Endothelial cell of umbilical vein (primary cell): ENCODE results near the gene RHOBTB1. TPM values are rescaled to one million over a fixed set of nuclear protein-coding genes. Genes with fewer than 3 reads are reported as not detected.

ENCODE experiments used
- BruUV-seq: library from RNA; stranded (reverse); fragments of 400-500 nt; replicated peaks from 2 replicates; lab custom pipeline; 2021; lab: Mats Ljungman, UMichigan
- CTCF ChIA-PET: fragments of 300-600, 350-600 bp; sonication (Branson Sonifier 250); formaldehyde crosslinking; loops from one replicate; lab custom pipeline; 2021; ENCODE audit warnings: antibody characterized with exemption, inconsistent platforms; lab: Charles Lee
- POLR2A ChIA-PET: fragments of 300-600, 350-600 bp; sonication (Branson Sonifier 250); formaldehyde crosslinking; loops from one replicate; lab custom pipeline; 2021; ENCODE audit warnings: antibody characterized with exemption, inconsistent platforms; lab: Charles Lee
- DNase-seq: peaks from one replicate; pipeline ENCODE4 v3.0.0-alpha.2; 2011; ENCODE audit warnings: low read depth, low spot score
- FAIRE-seq: peaks from 2 replicates; lab custom pipeline; 2011; peaks lifted over from hg19 to GRCh38; lab: Jason Lieb, UNC
- H2AFZ ChIP-seq: 2 replicates; pipeline ENCODE4 v1.6.0; 2012; ENCODE audit warnings: low read depth, low read length, control low read depth, inconsistent platforms
- H3K27ac ChIP-seq: 2 replicates; pipeline ENCODE4 v1.5.1; 2011; ENCODE audit warnings: low read depth, mild to moderate bottlenecking, control low read depth, low read length, moderate library complexity; ENCODE audit not compliant: insufficient read depth
- H3K27me3 ChIP-seq, 2 experiments: 2 replicates each; pipeline versions ENCODE4 v1.6.0 to v1.6.1; 2011; ENCODE audit warnings: low read length in 2 of 2, mixed read lengths in 1 of 2; ENCODE audit not compliant: control insufficient read depth in 2 of 2, insufficient read depth in 2 of 2
- H3K36me3 ChIP-seq, 2 experiments: 2 replicates in 1 of 2; 3 replicates in 1 of 2; pipeline ENCODE4 v1.5.1; 2011; ENCODE audit warnings: low read length in 2 of 2, mild to moderate bottlenecking in 1 of 2, moderate library complexity in 1 of 2; ENCODE audit not compliant: control insufficient read depth in 2 of 2, insufficient read depth in 2 of 2; ENCODE audit errors: extremely low read depth in 1 of 2
- H3K4me1 ChIP-seq: 3 replicates; pipeline ENCODE4 v1.5.1; 2011; ENCODE audit warnings: mild to moderate bottlenecking, low read length; ENCODE audit not compliant: control insufficient read depth, insufficient read depth; ENCODE audit errors: extremely low read depth
- H3K4me2 ChIP-seq: 2 replicates; pipeline ENCODE4 v1.6.1; 2011; ENCODE audit warnings: low read length, control low read depth, mixed read lengths; ENCODE audit not compliant: insufficient read depth
- H3K4me3 ChIP-seq, 3 experiments: fragments of 200-600 bp in 1 of 3; sonication (generic), shearing (Covaris generic) in 1 of 3; replicated peaks in 1 of 3; 2 replicates each; pipeline ENCODE4 v1.5.1; 2011 to 2016; ENCODE audit warnings: control low read depth in 3 of 3, low read length in 3 of 3, mild to moderate bottlenecking in 2 of 3, inconsistent platforms in 1 of 3, low read depth in 1 of 3, moderate library complexity in 1 of 3; ENCODE audit not compliant: insufficient read depth in 1 of 3
- H3K79me2 ChIP-seq: 2 replicates; pipeline ENCODE4 v1.6.0; 2012; ENCODE audit warnings: low read length, inconsistent platforms; ENCODE audit not compliant: control insufficient read depth, insufficient read depth
- H3K9ac ChIP-seq: replicated peaks from 2 replicates; pipeline ENCODE3; 2011; ENCODE audit warnings: low read length, control low read depth; ENCODE audit not compliant: insufficient read depth; ENCODE audit errors: extremely low read depth
- H3K9me1 ChIP-seq: replicated peaks from 3 replicates; pipeline ENCODE4 v1.6.0; 2011; ENCODE audit warnings: mild to moderate bottlenecking, low read length; ENCODE audit not compliant: control insufficient read depth, insufficient read depth; ENCODE audit errors: extremely low read depth
- H3K9me3 ChIP-seq: replicated peaks from 2 replicates; pipeline ENCODE4 v1.5.1; 2012; ENCODE audit warnings: low read length, inconsistent platforms; ENCODE audit not compliant: control insufficient read depth, insufficient read depth
- H4K20me1 ChIP-seq: replicated peaks from 2 replicates; pipeline ENCODE3; 2011; ENCODE audit warnings: mild to moderate bottlenecking, low read length; ENCODE audit not compliant: control insufficient read depth, insufficient read depth; ENCODE audit errors: extremely low read depth
- CTCF ChIP-seq, 2 donors: IDR thresholded peaks; 1 replicate in 1 of 2; 2 replicates in 1 of 2; pipeline ENCODE4 v1.5.1; 2011; ENCODE audit warnings: low read length in 2 of 2, mild to moderate bottlenecking in 2 of 2, moderate library complexity in 2 of 2, control low read depth in 1 of 2, inconsistent platforms in 1 of 2, low read depth in 1 of 2; ENCODE audit not compliant: insufficient read depth in 1 of 2; ENCODE audit errors: extremely low read depth in 1 of 2
- EZH2 ChIP-seq: IDR thresholded peaks from 2 replicates; pipeline ENCODE4 v1.6.1; 2012; ENCODE audit warnings: borderline replicate concordance, low read depth, mild to moderate bottlenecking, moderate library complexity, low read length, inconsistent platforms; ENCODE audit not compliant: severe bottlenecking
- FOS ChIP-seq: IDR thresholded peaks from 2 replicates; pipeline ENCODE4 v1.6.1; 2011; ENCODE audit warnings: mild to moderate bottlenecking, low read length, moderate library complexity, borderline replicate concordance; ENCODE audit not compliant: insufficient read depth
- GATA2 ChIP-seq: IDR thresholded peaks from 2 replicates; pipeline ENCODE4 v1.7.0; 2011; ENCODE audit warnings: low read depth, mild to moderate bottlenecking, moderate library complexity, mixed read lengths, low read length; ENCODE audit not compliant: insufficient read length, insufficient read depth
- JUN ChIP-seq: IDR thresholded peaks from 2 replicates; pipeline ENCODE4 v1.6.1; 2011; ENCODE audit warnings: borderline replicate concordance, low read depth; ENCODE audit not compliant: insufficient read length, insufficient read depth
- MAX ChIP-seq: IDR thresholded peaks from 2 replicates; pipeline ENCODE4 v1.6.1; 2011; ENCODE audit not compliant: insufficient read depth, insufficient read length
- MYC ChIP-seq: IDR thresholded peaks from one replicate; pipeline ENCODE4 v1.6.1; 2011; ENCODE audit warnings: mild to moderate bottlenecking, low read depth, low read length
- POLR2A ChIP-seq: IDR thresholded peaks from 2 replicates; pipeline ENCODE4 v1.6.1; 2012; ENCODE audit warnings: low read depth, mild to moderate bottlenecking, control low read depth, low read length
- POLR2AphosphoS5 ChIP-seq: IDR thresholded peaks from 2 replicates; pipeline ENCODE4 v1.6.1; 2012; ENCODE audit warnings: low read depth, mild to moderate bottlenecking, control low read depth, low read length, moderate library complexity; ENCODE audit not compliant: insufficient read depth
- dilution Hi-C: fragments of 300-500 bp; cut with MboI; formaldehyde crosslinking; loops from one replicate; pipeline ENCODE4 v1.15.0; 2019; ENCODE audit warnings: low sequenced_read_pairs; ENCODE audit not compliant: extremely low pct_ligation_motif_present
- intact Hi-C: fragments of 100-400 bp; cut with micrococcal nuclease; formaldehyde crosslinking; loops from one replicate; pipeline ENCODE4 v1.10.0; 2022
- polyA plus RNA-seq, 4 experiments: library from polyadenylated mRNA; depleted of rRNA in 3 of 4; stranded (reverse) in 3 of 4; unstranded in 1 of 4; fragments of >200 nt; gene quantifications; 2 replicates each; pipeline versions ENCODE4 v1.2.1 to v1.2.3, GENCODE V29; 2011 to 2012; ENCODE audit warnings: missing spikeins in 1 of 4
- total RNA-seq: library from RNA; stranded (reverse); gene quantifications from 2 replicates; pipeline ENCODE4 v1.2.3, GENCODE V29; 2021

Gene RHOBTB1
- total and polyA plus RNA-seq, 2 donors (not counting 3 experiments of a cell fraction or from before 2014, with no cell fraction given) = 21.2 to 31.0 TPM

- POLR2A ChIA-PET = no interaction called here
- Histone ChIP-seq H3K79me2 (no peaks in the 10 kb centered on the region), H3K9me1 (peaks cover 1% of the 10 kb centered on the region), H3K4me1 (peaks cover 3% of the 10 kb centered on the region), H3K4me2 (no peak overlapping the region), H3K9ac (no peak overlapping the region), H3K27me3 (no peaks in the 10 kb centered on the region), H2AFZ (no peak overlapping the region), H3K4me3 (no peak overlapping the region), H4K20me1 (no peaks in the 10 kb centered on the region), H3K9me3 (no peaks in the 10 kb centered on the region), H3K36me3 (no peaks in the 10 kb centered on the region), H3K27ac (no peak overlapping the region)
- CTCF ChIA-PET = interaction anchor here (0.9 to 1.4 kb wide), 2 partner anchors 15 to 71 kb away, joined by 3 read pairs; no protein-coding TSS in a partner anchor
- BruUV-seq = no TSS peak
- dilution Hi-C loops (no loop called here), intact Hi-C loops (no loop called here)
- no peak for FAIRE-seq
- TF ChIP-seq GATA2 (no peak), JUN (no peak), CTCF (IDR thresholded peaks at IDR 0.05; ENCODE audit: extremely low read depth in 1 of 2, insufficient read depth in 1 of 2, low read depth in 1 of 2, low read length in 2 of 2) (no peak), MAX (no peak), POLR2A (no peak)
- DNase-seq = no peak
Measured at GRCh38 chr10:60898321-60898720, 45.7 kb downstream of the RHOBTB1 start.

DNA sequence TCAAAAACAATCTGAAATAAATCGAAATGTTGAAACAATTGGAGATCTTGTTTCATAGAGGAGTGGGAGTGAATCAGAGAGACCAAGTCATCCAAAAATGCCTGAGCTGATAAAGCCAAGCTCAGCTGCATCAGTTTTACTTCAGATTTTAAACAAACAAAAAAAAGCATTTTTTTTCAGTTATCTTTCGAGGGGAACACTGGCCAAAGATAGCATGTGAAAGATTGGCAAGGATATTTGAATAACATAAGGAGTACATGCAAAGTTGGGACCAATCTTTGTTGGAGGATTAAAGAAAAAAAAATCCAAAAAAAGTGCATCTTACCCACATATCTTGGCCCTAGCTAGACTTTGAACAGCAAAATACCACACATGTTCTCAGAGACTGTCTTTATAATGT lies 47.2 kb downstream of the RHOBTB1 start:
- Histone ChIP-seq H2AFZ (no peak overlapping the region), H3K9me3 (no peaks in the 10 kb centered on the region), H3K27me3 (no peaks in the 10 kb centered on the region), H3K79me2 (no peaks in the 10 kb centered on the region), H3K9ac (no peak overlapping the region), H3K4me1 (peaks cover 3% of the 10 kb centered on the region), H3K36me3 (peaks cover 0 to 2% of the 10 kb centered on the region in 2 experiments), H3K27ac (no peak overlapping the region), H3K4me2 (no peak overlapping the region), H3K9me1 (peaks cover 2% of the 10 kb centered on the region), H4K20me1 (no peaks in the 10 kb centered on the region), H3K4me3 (no peak overlapping the region)
- dilution Hi-C loops (no loop called here), intact Hi-C loops (no loop called here)
- no peak for FAIRE-seq
- TF ChIP-seq GATA2 (no peak), EZH2 (no peak), MAX (no peak), POLR2AphosphoS5 (no peak), JUN (no peak), POLR2A (no peak), CTCF (IDR thresholded peaks at IDR 0.05; ENCODE audit: extremely low read depth in 1 of 2, insufficient read depth in 1 of 2, low read depth in 1 of 2, low read length in 2 of 2) (no peak), FOS (no peak), MYC (no peak)
- ChIA-PET CTCF (no interaction called here), POLR2A (no interaction called here)
- no peak for DNase-seq
- no TSS peak for BruUV-seq
